Neutrophil (primary cell): Measurements from ENCODE around the gene TMEM14A.

Experiments used
- H3K27ac ChIP-seq: fragments of 200-600 bp; sonication (generic); 2 replicates; pipeline ENCODE4 v1.5.1; 2016; ENCODE audit warnings: mild to moderate bottlenecking, moderate library complexity
- H3K27me3 ChIP-seq: fragments of 200-600 bp; sonication (generic); 2 replicates; pipeline ENCODE4 v1.6.0; 2016; ENCODE audit warnings: mild to moderate bottlenecking
- H3K36me3 ChIP-seq: fragments of 200-600 bp; sonication (generic); 2 replicates; pipeline ENCODE4 v1.5.1; 2017
- H3K4me1 ChIP-seq, 2 experiments: fragments of 200-600 bp in 1 of 2; sonication (generic) in 1 of 2; 1 replicate in 1 of 2; 2 replicates in 1 of 2; pipeline versions ENCODE4 v1.5.1 to v1.6.1; 2013 to 2016; ENCODE audit warnings: low read depth in 1 of 2, low read length in 1 of 2, mild to moderate bottlenecking in 1 of 2, moderate library complexity in 1 of 2; ENCODE audit not compliant: control insufficient read depth in 1 of 2, insufficient read depth in 1 of 2
- H3K4me3 ChIP-seq, 2 experiments: fragments of 200-600 bp in 1 of 2; sonication (generic) in 1 of 2; 1 replicate in 1 of 2; 2 replicates in 1 of 2; pipeline ENCODE4 v1.5.1; 2013 to 2016; ENCODE audit warnings: low read depth in 1 of 2, low read length in 1 of 2, mild to moderate bottlenecking in 1 of 2, moderate library complexity in 1 of 2
- H3K9me3 ChIP-seq: fragments of 200-600 bp; sonication (generic); 2 replicates; pipeline ENCODE4 v1.5.1; 2016
- TF ChIP-seq, protein P1 (sequence below): fragments of 200-600 bp; sonication (generic); IDR thresholded peaks from 2 replicates; pipeline ENCODE4 v1.5.1; 2016; ENCODE audit warnings: antibody characterized with exemption

TMEM14A gene

DNA sequence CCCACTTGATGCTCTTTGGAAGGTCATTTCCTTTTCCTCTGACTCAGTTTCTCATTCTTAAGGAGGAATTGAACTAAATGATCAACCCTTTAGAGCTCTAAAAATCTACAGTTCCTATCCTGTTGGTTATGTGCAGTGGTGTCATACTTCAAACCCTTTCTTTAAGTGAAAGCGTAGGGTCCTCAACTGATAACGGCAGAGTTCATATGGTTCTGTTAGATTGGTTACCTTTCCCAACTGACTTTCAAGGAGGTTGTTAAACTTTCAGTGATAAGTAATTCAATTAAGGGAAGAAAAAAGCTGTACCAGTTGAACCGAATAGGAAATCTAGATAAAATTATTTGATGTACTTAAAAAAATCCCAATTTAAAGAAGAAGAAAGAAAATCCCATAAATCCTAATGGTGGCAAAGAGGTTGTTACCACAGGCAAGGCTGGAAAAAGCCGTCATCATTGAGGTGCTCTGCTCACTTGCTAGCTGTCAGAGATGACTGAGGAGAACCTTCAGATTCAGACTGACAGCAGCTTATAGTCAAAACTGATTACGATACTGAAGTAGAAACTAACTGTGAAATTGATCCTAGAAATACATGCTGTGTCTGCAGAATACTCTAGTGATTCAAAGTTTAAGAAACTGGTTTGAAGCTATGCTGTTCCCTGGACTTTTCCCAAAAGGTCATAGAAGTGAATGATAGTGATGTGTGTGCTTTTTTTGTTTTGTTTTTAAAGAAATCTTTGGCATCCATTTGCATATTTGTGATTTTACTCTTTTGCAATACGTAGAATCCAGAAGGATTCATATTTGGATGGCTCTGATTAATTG is 16.2 kb downstream of the TMEM14A start:
- H3K27ac ChIP-seq, result no peak overlapping the region
- no peaks in the 10 kb centered on the region for H3K27me3 ChIP-seq
- TF ChIP-seq, protein P1, sequence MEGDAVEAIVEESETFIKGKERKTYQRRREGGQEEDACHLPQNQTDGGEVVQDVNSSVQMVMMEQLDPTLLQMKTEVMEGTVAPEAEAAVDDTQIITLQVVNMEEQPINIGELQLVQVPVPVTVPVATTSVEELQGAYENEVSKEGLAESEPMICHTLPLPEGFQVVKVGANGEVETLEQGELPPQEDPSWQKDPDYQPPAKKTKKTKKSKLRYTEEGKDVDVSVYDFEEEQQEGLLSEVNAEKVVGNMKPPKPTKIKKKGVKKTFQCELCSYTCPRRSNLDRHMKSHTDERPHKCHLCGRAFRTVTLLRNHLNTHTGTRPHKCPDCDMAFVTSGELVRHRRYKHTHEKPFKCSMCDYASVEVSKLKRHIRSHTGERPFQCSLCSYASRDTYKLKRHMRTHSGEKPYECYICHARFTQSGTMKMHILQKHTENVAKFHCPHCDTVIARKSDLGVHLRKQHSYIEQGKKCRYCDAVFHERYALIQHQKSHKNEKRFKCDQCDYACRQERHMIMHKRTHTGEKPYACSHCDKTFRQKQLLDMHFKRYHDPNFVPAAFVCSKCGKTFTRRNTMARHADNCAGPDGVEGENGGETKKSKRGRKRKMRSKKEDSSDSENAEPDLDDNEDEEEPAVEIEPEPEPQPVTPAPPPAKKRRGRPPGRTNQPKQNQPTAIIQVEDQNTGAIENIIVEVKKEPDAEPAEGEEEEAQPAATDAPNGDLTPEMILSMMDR, result no peak
- H3K4me3 ChIP-seq, result no peak overlapping the region
- H3K4me1 ChIP-seq, result no peaks in the 10 kb centered on the region
- H3K36me3 ChIP-seq, result no peaks in the 10 kb centered on the region
- H3K9me3 ChIP-seq, result no peaks in the 10 kb centered on the region

- TF ChIP-seq, protein P1, result no peak
- Histone ChIP-seq H3K9me3 (no peaks in the 10 kb centered on the region), H3K4me1 (no peaks in the 10 kb centered on the region)
Measured at GRCh38 chr6:52689857-52690256, 18.9 kb downstream of the TMEM14A start.

GRCh38 chr6:52691718-52692117 is 20.8 kb downstream of the TMEM14A start:
- TF ChIP-seq, protein P1, result no peak

More at GRCh38 chr6:52689857-52690256, 18.9 kb downstream of the TMEM14A start:
- H3K4me3 ChIP-seq, result no peak overlapping the region
- no peaks in the 10 kb centered on the region for H3K27me3 ChIP-seq
- H3K27ac ChIP-seq, result no peak overlapping the region
- H3K36me3 ChIP-seq, result no peaks in the 10 kb centered on the region

GRCh38 chr6:52693773-52694172 is 22.9 kb downstream of the TMEM14A start:
- Histone ChIP-seq H3K4me3 (no peak overlapping the region), H3K27ac (no peak overlapping the region), H3K9me3 (no peaks in the 10 kb centered on the region), H3K36me3 (no peaks in the 10 kb centered on the region), H3K4me1 (no peaks in the 10 kb centered on the region), H3K27me3 (peaks cover 16% of the 10 kb centered on the region)
- TF ChIP-seq, protein P1, result no peak

More at GRCh38 chr6:52691718-52692117, 20.8 kb downstream of the TMEM14A start:
- Histone ChIP-seq H3K27me3 (peaks cover 6% of the 10 kb centered on the region), H3K4me1 (no peaks in the 10 kb centered on the region), H3K36me3 (no peaks in the 10 kb centered on the region), H3K27ac (no peak overlapping the region), H3K9me3 (no peaks in the 10 kb centered on the region), H3K4me3 (no peak overlapping the region)

- no peaks in the 10 kb centered on the region for H3K9me3 ChIP-seq
- H3K27ac ChIP-seq, result no peak overlapping the region
- TF ChIP-seq, protein P1, result no peak
- H3K4me1 ChIP-seq, result no peaks in the 10 kb centered on the region
- H3K27me3 ChIP-seq, result peaks cover 16% of the 10 kb centered on the region
- no peak overlapping the region for H3K4me3 ChIP-seq
- H3K36me3 ChIP-seq, result no peaks in the 10 kb centered on the region
Measured at GRCh38 chr6:52694404-52694803, 23.5 kb downstream of the TMEM14A start.
